Stimulated activated CD4-positive, alpha-beta T cell treated with anti-CD3 and anti-CD28 coated beads, TNF-alpha, amount 100 ng/mL, for 48 hours (primary cell): ENCODE data around the gene RAB9B.

Source experiments
- DNase-seq, 3 donors: peaks; one replicate each; pipeline ENCODE4 v3.0.0-alpha.2; 2020; ENCODE audit warnings: low read depth in 3 of 3

Gene RAB9B

DNA sequence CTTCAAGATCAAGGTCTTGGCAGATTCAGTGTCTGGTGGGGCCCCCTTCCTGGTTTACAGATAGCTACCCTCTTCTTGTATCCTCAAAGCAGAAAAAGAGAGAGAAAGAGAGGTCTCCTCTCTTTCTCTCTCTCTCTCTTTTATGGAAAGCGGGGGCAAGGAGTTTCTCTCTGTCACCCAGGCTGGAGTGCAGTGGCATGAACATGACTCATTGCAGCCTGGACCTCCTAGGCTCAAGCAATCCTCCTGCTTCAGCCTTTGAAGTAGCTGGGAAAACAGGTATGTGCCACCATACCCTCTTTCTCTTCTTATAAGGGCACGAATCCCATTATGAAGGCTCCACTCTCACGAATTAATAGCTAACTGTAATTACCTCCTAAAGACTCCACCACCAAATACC lies 20.2 kb downstream of the RAB9B start:
- DNase-seq = no peak

GRCh38 chrX:103806862-103807474 lies 25.1 kb downstream of the RAB9B start:
- DNase-seq = no peak

DNA sequence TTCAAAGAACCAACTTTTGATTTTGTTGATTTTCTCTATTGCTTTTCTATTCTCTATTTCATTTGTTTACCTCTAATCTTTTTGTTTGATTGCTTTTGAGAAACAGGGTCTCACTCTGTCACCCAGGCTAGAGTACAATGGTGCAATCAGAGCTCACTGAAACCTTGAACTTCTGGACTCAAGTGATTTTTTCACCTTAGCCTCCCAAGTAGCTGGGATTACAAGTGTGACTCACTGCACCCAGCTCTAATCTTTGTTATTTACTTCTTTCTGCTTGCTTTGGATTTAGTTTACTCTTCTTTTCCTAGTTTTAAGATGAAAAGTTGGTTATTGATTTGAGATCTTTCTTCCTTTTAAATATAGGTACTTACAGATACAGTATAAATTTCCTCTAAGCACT lies 26.2 kb downstream of the RAB9B start:
- DNase-seq = no peak

GRCh38 chrX:103800318-103800717 lies 31.7 kb downstream of the RAB9B start:
- DNase-seq = no peak

DNA sequence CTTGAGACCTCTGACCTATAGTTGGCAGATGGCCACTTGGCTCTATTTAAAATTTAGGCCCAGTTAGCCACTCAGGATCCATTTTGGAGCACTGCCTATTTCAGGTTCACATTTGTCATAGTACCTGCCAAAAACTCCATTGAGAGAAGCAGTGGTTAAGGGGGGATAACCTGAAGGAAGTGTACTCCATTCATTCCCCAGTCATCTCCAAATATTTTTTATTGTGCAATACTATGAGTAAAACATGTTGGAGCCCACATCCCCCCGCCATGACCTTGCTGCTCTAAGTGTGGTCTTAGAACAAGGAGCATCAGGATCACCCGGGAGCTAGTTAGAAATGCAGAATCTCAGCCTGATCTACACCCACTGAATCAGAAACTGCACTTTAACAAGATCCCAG lies 34.4 kb downstream of the RAB9B start:
- DNase-seq = no peak

DNA sequence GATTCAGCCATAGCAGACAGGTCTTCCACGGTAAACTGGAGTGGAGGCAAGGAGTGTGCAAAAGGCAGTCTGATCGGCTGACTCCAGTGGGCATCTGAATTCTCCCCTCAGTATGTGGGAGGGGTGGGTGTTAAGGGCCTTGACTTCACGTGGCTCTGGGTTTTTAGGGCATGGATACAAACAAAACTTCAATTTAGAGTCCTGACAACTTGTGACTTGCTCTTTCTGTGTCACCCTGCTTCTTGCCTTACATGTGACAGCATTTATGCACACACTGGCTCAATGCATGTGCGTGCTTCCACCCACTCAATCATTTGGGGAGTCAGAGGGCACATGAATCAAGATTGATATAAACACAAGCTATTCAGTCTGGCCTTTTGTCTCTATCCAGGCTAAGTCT lies 37.9 kb downstream of the RAB9B start:
- DNase-seq = no peak

DNA sequence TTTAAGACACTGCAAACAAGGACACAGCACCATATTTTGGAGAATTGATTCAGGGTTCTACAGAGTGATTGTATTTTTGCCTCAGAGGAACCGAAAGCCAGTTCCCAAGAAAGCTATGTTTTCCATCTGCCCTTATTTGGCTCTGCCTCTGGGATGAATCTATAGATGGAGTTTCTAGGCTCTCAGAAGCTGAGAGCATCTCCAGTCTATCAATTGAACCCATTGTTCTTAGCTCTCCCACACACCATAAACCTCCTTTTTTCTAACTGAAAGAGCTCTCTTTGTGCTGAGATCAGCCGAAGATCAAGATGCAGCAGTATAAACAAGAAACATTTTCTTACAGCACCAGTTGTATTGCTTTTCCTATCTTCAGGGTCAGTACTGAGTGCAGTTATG lies 38.5 kb downstream of the RAB9B start:
- DNase-seq = no peak

- no peak for DNase-seq
These were observed 39.0 kb downstream of the RAB9B start for GRCh38 chrX:103792916-103793544.

DNA sequence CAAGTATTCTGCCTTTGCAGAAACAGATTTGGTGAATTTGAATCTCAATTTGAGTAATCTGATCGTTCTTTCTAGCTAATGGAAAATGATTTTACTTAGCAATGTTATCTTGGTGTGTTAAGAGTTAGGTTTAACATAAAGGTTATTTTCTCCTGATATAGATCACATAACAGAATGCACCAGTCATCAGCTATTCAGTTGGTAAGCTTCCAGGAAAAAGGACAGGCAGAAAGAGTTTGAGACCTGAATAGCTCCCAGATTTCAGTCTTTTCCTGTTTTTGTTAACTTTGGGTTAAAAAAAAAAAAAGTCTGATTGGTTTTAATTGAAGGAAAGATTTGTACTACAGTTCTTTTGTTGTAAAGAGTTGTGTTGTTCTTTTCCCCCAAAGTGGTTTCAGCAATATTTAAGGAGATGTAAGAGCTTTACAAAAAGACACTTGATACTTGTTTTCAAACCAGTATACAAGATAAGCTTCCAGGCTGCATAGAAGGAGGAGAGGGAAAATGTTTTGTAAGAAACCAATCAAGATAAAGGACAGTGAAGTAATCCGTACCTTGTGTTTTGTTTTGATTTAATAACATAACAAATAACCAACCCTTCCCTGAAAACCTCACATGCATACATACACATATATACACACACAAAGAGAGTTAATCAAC lies 40.1 kb downstream of the RAB9B start:
- no peak for DNase-seq

- DNase-seq = no peak
These were observed 40.8 kb downstream of the RAB9B start for GRCh38 chrX:103791228-103791627.

GRCh38 chrX:103789004-103789403 lies 43.1 kb downstream of the RAB9B start:
- DNase-seq = no peak

- DNase-seq = no peak
These were observed 48.1 kb downstream of the RAB9B start for GRCh38 chrX:103783971-103784370.

- no peak for DNase-seq
These were observed 48.9 kb downstream of the RAB9B start for GRCh38 chrX:103783196-103783595.

DNA sequence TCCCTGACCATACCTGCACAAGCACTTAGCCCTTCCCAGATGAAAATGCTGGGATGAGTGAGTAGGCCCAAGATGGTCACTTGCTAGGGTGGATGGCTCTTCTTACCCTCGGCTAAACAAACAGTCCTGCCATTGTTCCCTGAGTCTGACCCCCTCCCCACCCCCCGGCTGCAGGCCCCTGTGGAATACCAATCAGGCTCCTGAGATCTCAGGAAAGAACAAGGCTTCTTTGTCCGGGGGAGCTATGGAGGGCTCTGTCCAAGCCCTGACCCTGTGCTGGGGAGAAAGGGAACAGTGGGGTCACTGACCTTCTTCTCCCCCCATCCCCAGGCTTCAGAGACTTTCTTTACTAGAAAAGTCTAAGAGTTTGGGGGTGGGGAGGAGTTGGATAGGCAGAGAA lies 49.4 kb downstream of the RAB9B start:
- DNase-seq = no peak

DNA sequence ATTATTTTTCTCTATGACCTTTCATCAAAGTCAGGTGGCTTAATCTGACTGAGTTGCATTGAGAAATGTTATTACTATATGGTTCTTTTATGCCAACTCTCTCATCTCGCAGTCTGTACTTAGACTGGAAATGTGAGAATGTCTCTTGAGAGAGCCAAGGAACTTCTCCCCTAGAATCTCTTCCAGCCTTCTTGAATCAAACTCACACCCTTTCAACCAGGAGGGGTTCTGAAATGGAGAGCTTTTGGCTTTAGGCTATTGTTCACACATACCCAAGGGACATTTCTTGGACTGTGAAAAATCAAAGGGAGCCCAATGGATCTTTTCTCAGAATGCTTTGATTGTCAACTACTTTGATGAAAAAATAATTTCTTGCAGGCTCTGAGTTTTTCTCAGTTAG lies 50.4 kb downstream of the RAB9B start:
- no peak for DNase-seq

GRCh38 chrX:103781062-103781402 lies 51.0 kb downstream of the RAB9B start:
- DNase-seq = no peak

- DNase-seq = no peak
These were observed 51.6 kb downstream of the RAB9B start for GRCh38 chrX:103780336-103781061.

GRCh38 chrX:103779141-103779789 lies 52.8 kb downstream of the RAB9B start:
- no peak for DNase-seq

DNA sequence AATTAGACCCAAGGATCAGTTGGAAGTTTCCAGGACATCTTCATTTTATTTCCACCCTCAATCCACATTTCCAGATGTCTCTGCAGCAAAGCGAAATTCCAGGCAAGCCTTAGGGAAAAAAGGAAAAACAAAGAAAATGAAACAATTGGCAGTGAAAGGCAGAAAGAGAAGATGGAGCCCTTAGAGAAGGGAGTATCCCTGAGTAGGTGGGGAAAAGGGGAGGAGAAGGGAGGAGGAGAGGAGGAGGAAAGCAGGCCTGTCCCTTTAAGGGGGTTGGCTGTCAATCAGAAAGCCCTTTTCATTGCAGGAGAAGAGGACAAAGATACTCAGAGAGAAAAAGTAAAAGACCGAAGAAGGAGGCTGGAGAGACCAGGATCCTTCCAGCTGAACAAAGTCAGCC lies 55.5 kb downstream of the RAB9B start, which contains the start of gene PLP1:
PLP1 (plus strand) TSS at position 295 of the 400 bp plus-strand sequence. CDS start 156 bp downstream, outside the sequence.
- DNase-seq = no peak

- no peak for DNase-seq
These were observed 57.9 kb downstream of the RAB9B start for GRCh38 chrX:103774070-103774642.

GRCh38 chrX:103773445-103773844 lies 58.6 kb downstream of the RAB9B start:
- DNase-seq = no peak
